GM12878 (cell line): ENCODE data around the gene YAP1. TPM values are rescaled to one million over a fixed set of nuclear protein-coding genes. Genes with fewer than 3 reads are reported as not detected.

Experiments used
- BCL11A ChIP-seq: IDR thresholded peaks from 2 replicates; pipeline ENCODE4 v1.6.1; 2011; ENCODE audit warnings: low read depth, low read length
- BRCA1 ChIP-seq: IDR thresholded peaks from 2 replicates; pipeline ENCODE4 v1.6.1; 2011; ENCODE audit warnings: low read depth, low read length, improper control_type of control experiment
- YY1 ChIP-seq: IDR thresholded peaks from 2 replicates; pipeline ENCODE4 v1.6.1; 2011; ENCODE audit warnings: low read depth, mild to moderate bottlenecking, low read length
- ZBTB40 ChIP-seq: fragments of 450-650 bp; IDR thresholded peaks from 2 replicates; pipeline ENCODE4 v1.6.1; 2016; ENCODE audit warnings: mild to moderate bottlenecking, moderate library complexity, borderline replicate concordance
- polyA plus RNA-seq, 11 experiments: library from polyadenylated mRNA; depleted of rRNA in 4 of 11; unstranded in 6 of 11; stranded (reverse) in 5 of 11; fragments of >200 nt; fragmentation: Nextera tagmentation in 4 of 11; fragmentation: Illumina TruSeq in 1 of 11; extraction: Ambion mirVana in 4 of 11; extraction: Trizol in 1 of 11; gene quantifications; 1 replicate in 1 of 11; 2 replicates in 10 of 11; pipeline versions ENCODE4 v1.2.1 to v1.2.3, GENCODE V29; 2011 to 2016; ENCODE audit warnings: inconsistent platforms in 2 of 11, missing spikeins in 2 of 11, low read depth in 1 of 11
- total RNA-seq, 4 experiments: library from RNA; depleted of rRNA in 3 of 4; stranded (reverse); fragments of >200 nt in 3 of 4; fragmentation: Illumina TruSeq in 1 of 4; extraction: Trizol in 1 of 4; gene quantifications; 2 replicates each; pipeline versions ENCODE4 v1.2.1 to v1.2.3, GENCODE V29; 2013 to 2021
- TF ChIP-seq, protein P1 (sequence below): IDR thresholded peaks from 2 replicates; pipeline ENCODE4 v1.6.1; 2011; ENCODE audit warnings: low read depth, low read length, improper control_type of control experiment, borderline replicate concordance

YAP1 gene
- total and polyA plus RNA-seq, 10 of the 15 experiments (the other 5 are each of a cell fraction or from before 2014, with no cell fraction given), result 0.03 to 0.33 (median 0.10) TPM; not detected in 6

- TF ChIP-seq ZBTB40 (no peak), BCL11A (no peak), YY1 (no peak), BRCA1 (no peak)
- TF ChIP-seq, protein P1, sequence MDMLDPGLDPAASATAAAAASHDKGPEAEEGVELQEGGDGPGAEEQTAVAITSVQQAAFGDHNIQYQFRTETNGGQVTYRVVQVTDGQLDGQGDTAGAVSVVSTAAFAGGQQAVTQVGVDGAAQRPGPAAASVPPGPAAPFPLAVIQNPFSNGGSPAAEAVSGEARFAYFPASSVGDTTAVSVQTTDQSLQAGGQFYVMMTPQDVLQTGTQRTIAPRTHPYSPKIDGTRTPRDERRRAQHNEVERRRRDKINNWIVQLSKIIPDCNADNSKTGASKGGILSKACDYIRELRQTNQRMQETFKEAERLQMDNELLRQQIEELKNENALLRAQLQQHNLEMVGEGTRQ, result no peak
Measured at GRCh38 chr11:102280245-102280833, 170.1 kb downstream of the YAP1 start (continued).

Other genes with a start within 250 kb of the YAP1 start
- not detected in 2 replicates for gene CEP126, start 195.4 kb upstream of the YAP1 start, total RNA-seq (2014; rRNA removed)
- not detected in 2 replicates for gene CEP126, start 195.4 kb upstream of the YAP1 start, total RNA-seq (2014; rRNA removed; fragmentation: Illumina TruSeq; extraction: Trizol)
- 0.05 TPM in 1 of 2 replicates, not detected in the other for gene CEP126, start 195.4 kb upstream of the YAP1 start, total RNA-seq (2021)
- 0.01 and 0.14 TPM in 2 replicates for gene CEP126, start 195.4 kb upstream of the YAP1 start, polyA plus RNA-seq (2011; rRNA removed)
- 0.01 TPM in 1 of 2 replicates, not detected in the other for gene CEP126, start 195.4 kb upstream of the YAP1 start, polyA plus RNA-seq (2014; fragmentation: Illumina TruSeq; extraction: Trizol)
- not detected for gene CEP126, start 195.4 kb upstream of the YAP1 start, polyA plus RNA-seq (2014; fragmentation: Nextera tagmentation; extraction: Ambion mirVana)
- gene CEP126, start 195.4 kb upstream of the YAP1 start, polyA plus RNA-seq (2014; rRNA removed), result not detected in 2 replicates
- not detected for gene CEP126, start 195.4 kb upstream of the YAP1 start, polyA plus RNA-seq (2016; fragmentation: Nextera tagmentation; extraction: Ambion mirVana)
- not detected in 2 replicates for gene ANGPTL5, start 193.9 kb upstream of the YAP1 start, total RNA-seq (2014; rRNA removed)
- gene ANGPTL5, start 193.9 kb upstream of the YAP1 start, total RNA-seq (2014; rRNA removed; fragmentation: Illumina TruSeq; extraction: Trizol), result not detected in 2 replicates
- not detected in 2 replicates for gene ANGPTL5, start 193.9 kb upstream of the YAP1 start, total RNA-seq (2021)
- not detected in 2 replicates for gene ANGPTL5, start 193.9 kb upstream of the YAP1 start, polyA plus RNA-seq (2011; rRNA removed)
- not detected in 2 replicates for gene ANGPTL5, start 193.9 kb upstream of the YAP1 start, polyA plus RNA-seq (2014; fragmentation: Illumina TruSeq; extraction: Trizol)
- not detected for gene ANGPTL5, start 193.9 kb upstream of the YAP1 start, polyA plus RNA-seq (2014; fragmentation: Nextera tagmentation; extraction: Ambion mirVana)
- not detected in 2 replicates for gene ANGPTL5, start 193.9 kb upstream of the YAP1 start, polyA plus RNA-seq (2014; rRNA removed)
- gene ANGPTL5, start 193.9 kb upstream of the YAP1 start, polyA plus RNA-seq (2016; fragmentation: Nextera tagmentation; extraction: Ambion mirVana), result not detected
- not detected in 2 replicates for gene CFAP300, start 63.0 kb upstream of the YAP1 start, total RNA-seq (2014; rRNA removed)
- not detected in 2 replicates for gene CFAP300, start 63.0 kb upstream of the YAP1 start, total RNA-seq (2014; rRNA removed; fragmentation: Illumina TruSeq; extraction: Trizol)
- gene CFAP300, start 63.0 kb upstream of the YAP1 start, total RNA-seq (2021), result not detected in 2 replicates
- gene CFAP300, start 63.0 kb upstream of the YAP1 start, polyA plus RNA-seq (2011; rRNA removed), result not detected in 2 replicates
- gene CFAP300, start 63.0 kb upstream of the YAP1 start, polyA plus RNA-seq (2014; fragmentation: Illumina TruSeq; extraction: Trizol), result not detected in 2 replicates
- not detected for gene CFAP300, start 63.0 kb upstream of the YAP1 start, polyA plus RNA-seq (2014; fragmentation: Nextera tagmentation; extraction: Ambion mirVana)
- not detected in 2 replicates for gene CFAP300, start 63.0 kb upstream of the YAP1 start, polyA plus RNA-seq (2014; rRNA removed)
- gene CFAP300, start 63.0 kb upstream of the YAP1 start, polyA plus RNA-seq (2016; fragmentation: Nextera tagmentation; extraction: Ambion mirVana), result not detected
- 79.4 and 101 TPM in 2 replicates for gene BIRC3, start 207.0 kb downstream of the YAP1 start, total RNA-seq (2014; rRNA removed)
- gene BIRC3, start 207.0 kb downstream of the YAP1 start, total RNA-seq (2014; rRNA removed; fragmentation: Illumina TruSeq; extraction: Trizol), result 134 and 136 TPM in 2 replicates
- gene BIRC3, start 207.0 kb downstream of the YAP1 start, total RNA-seq (2021), result 85.5 and 88.0 TPM in 2 replicates
- gene BIRC3, start 207.0 kb downstream of the YAP1 start, polyA plus RNA-seq (2011; rRNA removed), result 351 and 618 TPM in 2 replicates
- gene BIRC3, start 207.0 kb downstream of the YAP1 start, polyA plus RNA-seq (2014; fragmentation: Illumina TruSeq; extraction: Trizol), result 102 and 135 TPM in 2 replicates
- 10 to 100 TPM; 63.8 to 92.9 TPM for gene BIRC3, start 207.0 kb downstream of the YAP1 start, polyA plus RNA-seq (2014; fragmentation: Nextera tagmentation; extraction: Ambion mirVana)
- 53.4 and 70.7 TPM in 2 replicates for gene BIRC3, start 207.0 kb downstream of the YAP1 start, polyA plus RNA-seq (2014; rRNA removed)
- 10 to 100 TPM; 42.1 to 56.9 TPM for gene BIRC3, start 207.0 kb downstream of the YAP1 start, polyA plus RNA-seq (2016; fragmentation: Nextera tagmentation; extraction: Ambion mirVana)
- gene BIRC2, start 236.8 kb downstream of the YAP1 start, total RNA-seq (2014; rRNA removed), result 25.1 and 30.8 TPM in 2 replicates
- gene BIRC2, start 236.8 kb downstream of the YAP1 start, total RNA-seq (2014; rRNA removed; fragmentation: Illumina TruSeq; extraction: Trizol), result 33.4 and 33.9 TPM in 2 replicates
- 23.2 and 24.3 TPM in 2 replicates for gene BIRC2, start 236.8 kb downstream of the YAP1 start, total RNA-seq (2021)
- gene BIRC2, start 236.8 kb downstream of the YAP1 start, polyA plus RNA-seq (2011; rRNA removed), result 75.8 and 118 TPM in 2 replicates
- gene BIRC2, start 236.8 kb downstream of the YAP1 start, polyA plus RNA-seq (2014; fragmentation: Illumina TruSeq; extraction: Trizol), result 31.8 and 44.0 TPM in 2 replicates
- gene BIRC2, start 236.8 kb downstream of the YAP1 start, polyA plus RNA-seq (2014; fragmentation: Nextera tagmentation; extraction: Ambion mirVana), result 10 to 100 TPM; 13.8 to 17.8 TPM
- 16.1 and 21.4 TPM in 2 replicates for gene BIRC2, start 236.8 kb downstream of the YAP1 start, polyA plus RNA-seq (2014; rRNA removed)
- 10 to 100 TPM; 27.9 to 30.2 TPM for gene BIRC2, start 236.8 kb downstream of the YAP1 start, polyA plus RNA-seq (2016; fragmentation: Nextera tagmentation; extraction: Ambion mirVana)